IMR-90 (cell line): ENCODE measurements around the gene ZEB2. TPM values are rescaled to one million over a fixed set of nuclear protein-coding genes. Genes with fewer than 3 reads are reported as not detected.
A peak's percentile ranks its signal among the peaks of the same experiment; 100 is the strongest.

Experiments
- ATAC-seq: fragments of 200-7000 bp; cut with Tn5 transposase; 2 replicates; pipeline ENCODE4 v1.9.1; 2020; ENCODE audit warnings: low read depth, mild to moderate bottlenecking, moderate library complexity
- BruUV-seq: library from RNA; stranded (reverse); fragments of 400-500 nt; replicated peaks from 2 replicates; lab custom pipeline; 2021; lab: Mats Ljungman, UMichigan
- CTCF ChIA-PET: fragments of 300-600 bp; formaldehyde crosslinking; extraction: SDS; loops from one replicate; lab custom pipeline; 2021; ENCODE audit warnings: antibody characterized with exemption; lab: Yijun Ruan, JAX
- POLR2A ChIA-PET: fragments of 300-600 bp; sonication (Branson Sonifier 250); formaldehyde crosslinking; loops from one replicate; lab custom pipeline; 2022; ENCODE audit warnings: antibody characterized with exemption; ENCODE audit not compliant: unreplicated experiment; lab: Charles Lee
- DNase-seq: peaks from one replicate; pipeline ENCODE4 v3.0.0; 2013
- H2AFZ ChIP-seq: replicated peaks from 2 replicates; pipeline ENCODE3; 2013; ENCODE audit warnings: low read length, mild to moderate bottlenecking; ENCODE audit not compliant: poor library complexity
- H2AK5ac ChIP-seq: 2 replicates; pipeline ENCODE4 v1.6.1; 2013; ENCODE audit warnings: low read depth, low read length, inconsistent platforms
- H2AK9ac ChIP-seq: replicated peaks from 2 replicates; pipeline ENCODE3; 2013; ENCODE audit warnings: mild to moderate bottlenecking, low read depth, low read length, moderate library complexity; ENCODE audit not compliant: poor library complexity
- H2BK120ac ChIP-seq: 2 replicates; pipeline ENCODE4 v1.6.1; 2013; ENCODE audit warnings: low read depth, low read length, inconsistent platforms
- H2BK15ac ChIP-seq: 3 replicates; pipeline ENCODE4 v1.6.1; 2013; ENCODE audit warnings: low read depth, low read length, inconsistent platforms
- H2BK20ac ChIP-seq: 2 replicates; pipeline ENCODE4 v1.6.1; 2013; ENCODE audit warnings: low read depth, mild to moderate bottlenecking, inconsistent platforms, low read length, moderate library complexity
- H2BK5ac ChIP-seq: 2 replicates; pipeline ENCODE4 v1.6.1; 2013; ENCODE audit warnings: mild to moderate bottlenecking, low read depth, low read length, inconsistent platforms; ENCODE audit not compliant: poor library complexity, severe bottlenecking
- H3K14ac ChIP-seq: replicated peaks from 2 replicates; pipeline ENCODE4 v1.6.1; 2013; ENCODE audit warnings: low read depth, low read length, inconsistent platforms
- H3K18ac ChIP-seq: 2 replicates; pipeline ENCODE4 v1.6.1; 2013; ENCODE audit warnings: low read depth, low read length, control low read depth
- H3K23ac ChIP-seq: 2 replicates; pipeline ENCODE4 v1.6.1; 2013; ENCODE audit warnings: low read depth, low read length, inconsistent platforms
- H3K27ac ChIP-seq: 2 replicates; pipeline ENCODE4 v1.5.1; 2013; ENCODE audit warnings: mild to moderate bottlenecking, control low read depth, low read length; ENCODE audit not compliant: insufficient read depth
- H3K27me3 ChIP-seq: 2 replicates; pipeline ENCODE4 v1.6.1; 2013; ENCODE audit warnings: low read length; ENCODE audit not compliant: control insufficient read depth, insufficient read depth
- H3K36me3 ChIP-seq: 2 replicates; pipeline ENCODE4 v1.6.1; 2013; ENCODE audit warnings: low read length, mixed read lengths; ENCODE audit not compliant: control insufficient read depth, insufficient read depth
- H3K4ac ChIP-seq: 2 replicates; pipeline ENCODE4 v1.6.1; 2013; ENCODE audit warnings: low read depth, low read length, inconsistent platforms
- H3K4me1 ChIP-seq: 2 replicates; pipeline ENCODE4 v1.6.1; 2013; ENCODE audit warnings: low read length, mixed read lengths; ENCODE audit not compliant: control insufficient read depth, insufficient read depth
- H3K4me2 ChIP-seq: 2 replicates; pipeline ENCODE4 v1.6.1; 2013; ENCODE audit warnings: low read depth, mild to moderate bottlenecking, control low read depth, low read length, moderate library complexity
- H3K4me3 ChIP-seq: 2 replicates; pipeline ENCODE4 v1.5.1; 2013; ENCODE audit warnings: low read depth, mild to moderate bottlenecking, control low read depth, low read length, moderate library complexity; ENCODE audit not compliant: insufficient read depth
- H3K56ac ChIP-seq: 2 replicates; pipeline ENCODE4 v1.6.1; 2013; ENCODE audit warnings: low read length, inconsistent platforms; ENCODE audit not compliant: insufficient read depth; ENCODE audit errors: extremely low read depth
- H3K79me1 ChIP-seq, 2 experiments: 2 replicates each; pipeline ENCODE4 v1.6.1; 2013; ENCODE audit warnings: low read length in 2 of 2, inconsistent platforms in 1 of 2, low read depth in 1 of 2
- H3K9ac ChIP-seq: 2 replicates; pipeline ENCODE4 v1.6.1; 2013; ENCODE audit warnings: low read depth, low read length, control low read depth
- H3K9me1 ChIP-seq: 2 replicates; pipeline ENCODE4 v1.6.1; 2013; ENCODE audit warnings: low read length, inconsistent platforms; ENCODE audit not compliant: insufficient read depth
- H3K9me3 ChIP-seq: 2 replicates; pipeline ENCODE4 v1.6.1; 2013; ENCODE audit warnings: low read length; ENCODE audit not compliant: control insufficient read depth, insufficient read depth
- H4K20me1 ChIP-seq: 2 replicates; pipeline ENCODE4 v1.6.1; 2013; ENCODE audit warnings: low read length, inconsistent platforms; ENCODE audit not compliant: insufficient read depth
- H4K5ac ChIP-seq: 2 replicates; pipeline ENCODE4 v1.6.1; 2013; ENCODE audit warnings: mild to moderate bottlenecking, low read depth, low read length, control low read depth
- H4K8ac ChIP-seq, 2 experiments: 2 replicates each; pipeline ENCODE4 v1.6.1; 2013; ENCODE audit warnings: low read depth in 2 of 2, low read length in 2 of 2, control low read depth in 1 of 2, inconsistent platforms in 1 of 2
- H4K91ac ChIP-seq: 2 replicates; pipeline ENCODE4 v1.6.1; 2013; ENCODE audit warnings: low read depth, low read length, inconsistent platforms; ENCODE audit not compliant: insufficient read depth
- BHLHE40 ChIP-seq: fragments of 150-350 bp; IDR thresholded peaks from 2 replicates; pipeline ENCODE4 v1.6.1; 2016; ENCODE audit warnings: mild to moderate bottlenecking, low read depth, low read length
- CEBPB ChIP-seq: IDR thresholded peaks from 2 replicates; pipeline ENCODE4 v1.6.1; 2012; ENCODE audit warnings: low read depth, low read length, improper control_type of control experiment
- CHD1 ChIP-seq: IDR thresholded peaks from 2 replicates; pipeline ENCODE4 v1.6.1; 2012; ENCODE audit warnings: low read depth, low read length, improper control_type of control experiment
- MXI1 ChIP-seq: IDR thresholded peaks from 2 replicates; pipeline ENCODE4 v1.6.1; 2012; ENCODE audit warnings: low read depth, mild to moderate bottlenecking, low read length, moderate library complexity, borderline replicate concordance
- NFE2L2 ChIP-seq: fragments of 150-350 bp; IDR thresholded peaks from 2 replicates; pipeline ENCODE4 v1.6.1; 2016; ENCODE audit warnings: low read depth, mild to moderate bottlenecking, low read length
- POLR2A ChIP-seq: IDR thresholded peaks from 2 replicates; pipeline ENCODE4 v1.6.1; 2012; ENCODE audit warnings: mild to moderate bottlenecking, low read depth, low read length
- RFX5 ChIP-seq: IDR thresholded peaks from 2 replicates; pipeline ENCODE4 v1.8.0; 2012; ENCODE audit warnings: low read depth, mild to moderate bottlenecking, low read length, moderate library complexity
- SMC3 ChIP-seq: fragments of 150-350 bp; IDR thresholded peaks from 2 replicates; pipeline ENCODE4 v1.6.1; 2016; ENCODE audit warnings: low read depth, mild to moderate bottlenecking, antibody characterized with exemption, low read length, moderate library complexity
- WGBS, 2 experiments: methylation state at CpG; one replicate each; pipeline versions ENCODE4 v1.1.5 to v1.1.7; 2013; ENCODE audit warnings: missing lambda C conversion rate in 2 of 2; ENCODE audit not compliant: insufficient read length in 1 of 2; ENCODE audit errors: extremely low coverage in 2 of 2; 5-methylcytosine and 5-hydroxymethylcytosine counted together
- dilution Hi-C: fragments of 300-500 bp; cut with HindIII; formaldehyde crosslinking; loops from one replicate; pipeline ENCODE4 v1.14.3; 2018; ENCODE audit warnings: low sequenced_read_pairs; ENCODE audit not compliant: unreplicated experiment
- in situ Hi-C: fragments of 300-500 bp; cut with MboI; formaldehyde crosslinking; loops from 3 replicates; pipeline ENCODE4 v1.14.3; 2019; ENCODE audit warnings: low sequenced_read_pairs, inconsistent platforms, mixed read lengths
- intact Hi-C: fragments of 100-400 bp; cut with micrococcal nuclease; formaldehyde crosslinking; loops from 2 replicates; pipeline ENCODE4 v1.10.0; 2022
- polyA plus RNA-seq, 3 experiments: library from polyadenylated mRNA; depleted of rRNA; stranded (reverse); fragments of >200 nt; gene quantifications; 2 replicates each; pipeline ENCODE4 v1.2.3, GENCODE V29; 2012; ENCODE audit warnings: low replicate concordance in 1 of 3
- total RNA-seq: library from RNA; depleted of rRNA; stranded (reverse); fragments of >200 nt; gene quantifications from 2 replicates; pipeline ENCODE4 v1.2.3, GENCODE V29; 2012
- TF ChIP-seq, protein P1 (sequence below): fragments of 150-350 bp; IDR thresholded peaks from 2 replicates; pipeline ENCODE4 v1.6.1; 2017; ENCODE audit warnings: mild to moderate bottlenecking, antibody characterized with exemption, low read length, low read depth
- TF ChIP-seq, protein P2 (sequence below): fragments of 150-350 bp; IDR thresholded peaks from 2 replicates; pipeline ENCODE4 v1.6.1; 2016; ENCODE audit warnings: low read depth, mild to moderate bottlenecking, low read length, moderate library complexity, borderline replicate concordance

Gene ZEB2
- total and polyA plus RNA-seq, 2 of the 4 experiments (the other 2 are of a cell fraction) = 22.4 to 50.9 TPM

DNA sequence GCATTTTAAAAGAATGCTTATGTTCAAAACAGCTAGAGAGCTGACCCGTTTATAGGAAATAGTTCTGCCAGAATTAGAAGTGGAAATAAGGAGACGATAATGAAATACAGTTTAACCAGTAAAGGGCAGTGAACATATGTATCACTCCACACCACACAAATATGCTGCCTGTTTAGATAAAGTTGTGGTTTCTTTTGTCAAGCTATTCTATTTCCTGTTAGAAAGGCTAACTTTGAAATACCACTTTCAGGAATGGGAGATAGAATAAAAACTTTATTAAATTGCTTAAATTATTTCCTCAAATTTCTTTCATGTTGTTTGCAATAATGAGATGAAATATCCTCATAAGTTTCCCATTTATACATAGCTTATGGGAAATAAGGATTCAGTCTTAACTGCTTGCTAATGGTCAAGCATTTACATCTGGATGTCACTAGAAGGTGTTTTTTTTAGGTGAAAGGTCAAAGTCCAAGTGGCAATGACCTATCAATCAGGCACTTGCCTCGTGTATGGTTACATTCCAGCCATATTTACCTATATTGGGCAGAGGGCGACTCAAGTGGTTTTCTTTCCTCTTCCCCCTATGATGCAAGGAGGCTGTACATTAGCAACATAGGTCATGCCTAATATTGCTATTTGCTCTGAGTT lies 148.9 kb downstream of the ZEB2 start:
- no peak overlapping the region; the same call in 1 of the 2 replicates for H3K9ac ChIP-seq
- peaks cover 8% of the 10 kb centered on the region for H3K4me1 ChIP-seq
- intact Hi-C loops = no loop called here

More for the DNA sequence above, 148.9 kb downstream of the ZEB2 start:
- H2BK120ac ChIP-seq = peak overlapping the region; percentile 72; the same call in 1 of the 2 replicates
- peaks cover 2% of the 10 kb centered on the region; the same call in 1 of the 2 replicates for H3K9me1 ChIP-seq
- ChIA-PET POLR2A (no interaction called here), CTCF (no interaction called here)
- H4K8ac ChIP-seq = peak overlapping the region in 1 of 2 experiments; percentile 52; a peak in 2 of 4 replicates
- peak overlapping the region; percentile 86 for H2BK20ac ChIP-seq
- H3K56ac ChIP-seq = no peak overlapping the region
- H3K27me3 ChIP-seq = no peaks in the 10 kb centered on the region
- H2AK9ac ChIP-seq = no peak overlapping the region
- dilution Hi-C loops (no loop called here), in situ Hi-C loops (no loop called here)
- H2AK5ac ChIP-seq = peak overlapping the region; percentile 57; the same call in 1 of the 2 replicates
- H2BK15ac ChIP-seq = no peak overlapping the region
- H3K27ac ChIP-seq = no peak overlapping the region
- peak overlapping the region; percentile 71 for H4K91ac ChIP-seq
- peak; percentile 77 for DNase-seq
- H3K4ac ChIP-seq = peak overlapping the region; percentile 68; the same call in 1 of the 2 replicates
- peak overlapping the region; percentile 80; the same call in 1 of the 2 replicates for H3K4me2 ChIP-seq
- peak overlapping the region; percentile 85; the same call in 1 of the 2 replicates for H4K5ac ChIP-seq
- no CpG with 5 or more reads among the region's 4 CpGs for WGBS, 2 experiments
- no peaks in the 10 kb centered on the region for H3K79me1 ChIP-seq
- H3K23ac ChIP-seq = peak overlapping the region; percentile 65; the same call in 1 of the 2 replicates
- ATAC-seq = peak; percentile 72
- H3K4me3 ChIP-seq = no peak overlapping the region
- no peaks in the 10 kb centered on the region for H4K20me1 ChIP-seq
- no peaks in the 10 kb centered on the region for H3K36me3 ChIP-seq
- no TSS peak for BruUV-seq
- 0 out of 2 replicates have a peak overlapping the region, but pooled peaks have one; percentile 26 for H3K14ac ChIP-seq
- H2AFZ ChIP-seq = no peak overlapping the region
- peak overlapping the region; percentile 61; the same call in 1 of the 2 replicates for H3K18ac ChIP-seq
- peak overlapping the region; percentile 56 for H2BK5ac ChIP-seq
- no peaks in the 10 kb centered on the region for H3K9me3 ChIP-seq
- no peak for TF ChIP-seq SMC3
- TF ChIP-seq NFE2L2 = no peak
- TF ChIP-seq, protein P1, sequence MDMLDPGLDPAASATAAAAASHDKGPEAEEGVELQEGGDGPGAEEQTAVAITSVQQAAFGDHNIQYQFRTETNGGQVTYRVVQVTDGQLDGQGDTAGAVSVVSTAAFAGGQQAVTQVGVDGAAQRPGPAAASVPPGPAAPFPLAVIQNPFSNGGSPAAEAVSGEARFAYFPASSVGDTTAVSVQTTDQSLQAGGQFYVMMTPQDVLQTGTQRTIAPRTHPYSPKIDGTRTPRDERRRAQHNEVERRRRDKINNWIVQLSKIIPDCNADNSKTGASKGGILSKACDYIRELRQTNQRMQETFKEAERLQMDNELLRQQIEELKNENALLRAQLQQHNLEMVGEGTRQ = no peak
- TF ChIP-seq POLR2A = no peak
- no peak for TF ChIP-seq CHD1
- no peak for TF ChIP-seq RFX5
- TF ChIP-seq CEBPB = no peak
- TF ChIP-seq, protein P2, sequence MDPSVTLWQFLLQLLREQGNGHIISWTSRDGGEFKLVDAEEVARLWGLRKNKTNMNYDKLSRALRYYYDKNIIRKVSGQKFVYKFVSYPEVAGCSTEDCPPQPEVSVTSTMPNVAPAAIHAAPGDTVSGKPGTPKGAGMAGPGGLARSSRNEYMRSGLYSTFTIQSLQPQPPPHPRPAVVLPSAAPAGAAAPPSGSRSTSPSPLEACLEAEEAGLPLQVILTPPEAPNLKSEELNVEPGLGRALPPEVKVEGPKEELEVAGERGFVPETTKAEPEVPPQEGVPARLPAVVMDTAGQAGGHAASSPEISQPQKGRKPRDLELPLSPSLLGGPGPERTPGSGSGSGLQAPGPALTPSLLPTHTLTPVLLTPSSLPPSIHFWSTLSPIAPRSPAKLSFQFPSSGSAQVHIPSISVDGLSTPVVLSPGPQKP = no peak
- no peak for TF ChIP-seq BHLHE40
- TF ChIP-seq MXI1 = no peak
